ENCODE data around the gene CARD9.

Gene CARD9

GRCh38 chr9:136318111-136318775 lies 55.2 kb downstream of the CARD9 start:
- H3K36me3 Mint-ChIP-seq (ENCODE audit: low read depth): peaks cover 7% of the 10 kb centered on the region
- H3K4me3 Mint-ChIP-seq: no peak overlapping the region
- H3K27me3 Mint-ChIP-seq (ENCODE audit: low read depth, poor library complexity): peaks cover 12% of the 10 kb centered on the region
- H3K27ac Mint-ChIP-seq: no peak overlapping the region
- no peak for TF ChIP-seq CTCF (IDR thresholded peaks at IDR 0.05)
- H3K4me1 Mint-ChIP-seq: peaks cover 38% of the 10 kb centered on the region
- H3K9me3 Mint-ChIP-seq: peaks cover 41% of the 10 kb centered on the region
- DNase-seq: no peak

- no peak for DNase-seq
- peaks cover 7% of the 10 kb centered on the region for H3K36me3 Mint-ChIP-seq (ENCODE audit: low read depth)
- H3K4me3 Mint-ChIP-seq: no peak overlapping the region
- H3K9me3 Mint-ChIP-seq: peaks cover 41% of the 10 kb centered on the region
- peaks cover 12% of the 10 kb centered on the region for H3K27me3 Mint-ChIP-seq (ENCODE audit: low read depth, poor library complexity)
- peaks cover 33% of the 10 kb centered on the region for H3K4me1 Mint-ChIP-seq
- no peak for TF ChIP-seq CTCF (IDR thresholded peaks at IDR 0.05)
- H3K27ac Mint-ChIP-seq: no peak overlapping the region
Measured at GRCh38 chr9:136317695-136318094, 55.8 kb downstream of the CARD9 start.

- no peak for DNase-seq
- H3K9me3 Mint-ChIP-seq: peaks cover 39% of the 10 kb centered on the region
- peaks cover 7% of the 10 kb centered on the region for H3K36me3 Mint-ChIP-seq (ENCODE audit: low read depth)
- H3K27ac Mint-ChIP-seq: no peak overlapping the region
- H3K4me1 Mint-ChIP-seq: peaks cover 27% of the 10 kb centered on the region
- H3K27me3 Mint-ChIP-seq (ENCODE audit: low read depth, poor library complexity): peaks cover 7% of the 10 kb centered on the region
- TF ChIP-seq CTCF (IDR thresholded peaks at IDR 0.05): no peak
- H3K4me3 Mint-ChIP-seq: peak overlapping the region; percentile 18
Measured at GRCh38 chr9:136316896-136317676, 56.4 kb downstream of the CARD9 start.

- peaks cover 36% of the 10 kb centered on the region for H3K9me3 Mint-ChIP-seq
- H3K4me3 Mint-ChIP-seq: no peak overlapping the region
- peaks cover 19% of the 10 kb centered on the region for H3K4me1 Mint-ChIP-seq
- no peak for TF ChIP-seq CTCF (IDR thresholded peaks at IDR 0.05)
- H3K27me3 Mint-ChIP-seq (ENCODE audit: low read depth, poor library complexity): peaks cover 5% of the 10 kb centered on the region
- no peak overlapping the region for H3K27ac Mint-ChIP-seq
- H3K36me3 Mint-ChIP-seq (ENCODE audit: low read depth): peaks cover 7% of the 10 kb centered on the region
- no peak for DNase-seq
Measured at GRCh38 chr9:136316271-136316751, 57.2 kb downstream of the CARD9 start.

GRCh38 chr9:136314944-136315343 lies 58.5 kb downstream of the CARD9 start:
- peaks cover 7% of the 10 kb centered on the region for H3K36me3 Mint-ChIP-seq (ENCODE audit: low read depth)
- peaks cover 4% of the 10 kb centered on the region for H3K27me3 Mint-ChIP-seq (ENCODE audit: low read depth, poor library complexity)
- no peak overlapping the region for H3K4me3 Mint-ChIP-seq
- H3K9me3 Mint-ChIP-seq: peaks cover 26% of the 10 kb centered on the region
- no peak for DNase-seq
- H3K4me1 Mint-ChIP-seq: peaks cover 17% of the 10 kb centered on the region
- TF ChIP-seq CTCF (IDR thresholded peaks at IDR 0.05): no peak
- H3K27ac Mint-ChIP-seq: no peak overlapping the region
